Fibroblast of skin of right biceps (primary cell): ENCODE measurements around the gene MET.
"Not testable (repeated sequence)": the region's sequence is repeated elsewhere in the genome, so short reads cannot be mapped to it uniquely, and the experiment has no call there.

Source experiments
- DNase-seq: peaks from one replicate; pipeline ENCODE4 v3.0.0-alpha.2; 2013

The MET gene

DNA sequence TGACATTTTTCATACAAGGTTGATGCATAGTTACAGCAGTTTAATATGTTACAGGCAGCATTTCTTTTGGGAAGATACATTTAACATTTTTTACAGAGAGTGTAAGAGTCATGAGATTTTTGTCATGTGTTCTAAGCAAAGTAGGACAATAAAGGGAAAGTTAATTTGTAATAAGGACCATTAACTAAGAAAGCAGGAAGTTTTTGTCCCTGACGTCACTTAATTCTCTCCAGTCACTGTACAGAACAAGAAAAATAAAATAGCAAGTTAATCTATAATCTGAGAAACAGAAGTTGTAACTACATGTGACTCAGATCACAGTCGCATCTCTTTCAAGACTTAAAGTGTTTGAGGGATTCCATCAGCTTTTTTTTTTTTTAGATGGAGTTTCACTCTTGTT is 140.9 kb downstream of the MET start:
- peak; percentile 15 for DNase-seq

DNA sequence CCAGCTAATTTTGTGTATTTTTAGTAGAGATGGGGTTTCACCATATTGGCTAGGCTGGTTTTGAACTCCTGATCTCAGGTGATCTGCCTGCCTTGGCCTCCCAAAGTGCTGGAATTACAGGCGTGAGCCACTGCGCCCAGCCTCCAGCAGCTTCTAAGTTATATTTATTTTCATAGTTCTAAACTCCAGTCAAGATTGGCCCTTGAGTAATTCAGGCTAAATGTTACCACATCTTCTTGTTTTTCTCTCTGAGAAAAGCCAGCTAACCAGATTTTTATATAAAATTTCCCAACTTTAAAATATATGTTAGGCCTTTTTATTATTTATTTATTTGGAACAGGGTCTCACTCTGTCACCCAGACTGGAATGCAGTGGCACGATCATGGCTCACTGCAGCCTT is 141.4 kb downstream of the MET start:
- not testable (repeated sequence) for DNase-seq

DNA sequence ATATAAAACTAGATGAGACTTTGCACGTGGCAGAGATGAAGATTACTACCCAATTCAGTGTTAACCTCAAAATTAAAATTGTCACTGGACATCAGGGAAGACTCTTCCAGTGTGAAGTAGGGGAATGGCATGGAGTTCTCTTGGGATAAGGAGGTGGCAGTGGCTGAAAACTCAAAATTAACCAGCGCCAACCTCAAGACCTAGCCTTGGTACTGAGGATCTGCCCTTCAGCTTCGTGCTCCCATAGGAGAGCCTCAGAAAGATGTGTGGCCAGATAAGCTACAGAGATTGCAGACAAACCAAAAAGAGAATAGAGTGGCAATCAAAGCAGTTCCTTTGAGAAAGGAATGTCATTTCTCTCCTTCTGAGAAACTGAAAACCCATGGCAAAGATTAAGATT is 143.0 kb downstream of the MET start:
- no peak for DNase-seq

DNA sequence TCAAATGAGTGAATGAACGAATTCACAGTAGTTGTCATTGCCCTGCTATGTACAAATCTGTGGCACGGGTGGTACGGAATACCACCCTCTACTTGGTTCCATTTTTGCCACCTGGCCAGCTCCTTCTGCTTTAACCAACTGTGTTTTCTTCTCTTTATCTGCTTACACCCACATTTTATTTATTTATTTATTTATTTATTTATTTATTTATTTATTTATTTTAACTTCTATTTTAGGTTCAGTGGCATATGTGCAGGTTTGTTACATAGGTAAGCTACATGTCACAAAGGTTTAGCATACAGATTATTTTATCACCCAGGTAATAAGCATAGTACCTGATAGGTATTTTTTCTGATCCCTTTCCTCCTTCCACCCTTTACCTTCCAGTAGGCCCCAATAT is 148.2 kb downstream of the MET start:
- DNase-seq, result no peak

DNA sequence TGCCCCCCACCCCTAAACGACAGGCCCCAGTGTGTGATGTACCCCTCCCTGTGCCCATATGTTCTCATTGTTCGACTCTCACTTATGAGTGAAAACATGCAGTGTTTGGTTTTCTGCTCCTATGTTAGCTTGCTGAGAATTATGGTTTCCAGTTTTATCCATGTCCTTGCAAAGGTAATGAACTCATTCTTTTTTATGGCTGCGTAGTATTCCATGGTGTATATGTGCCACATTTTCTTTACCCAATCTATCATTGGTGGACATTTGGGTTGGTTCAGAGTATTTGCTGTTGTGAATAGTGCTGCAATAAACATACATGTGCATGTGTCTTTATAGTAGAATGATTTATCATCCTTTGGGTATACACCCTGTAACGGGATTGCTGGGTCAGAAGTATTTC is 149.7 kb downstream of the MET start:
- DNase-seq, result not testable (repeated sequence)

DNA sequence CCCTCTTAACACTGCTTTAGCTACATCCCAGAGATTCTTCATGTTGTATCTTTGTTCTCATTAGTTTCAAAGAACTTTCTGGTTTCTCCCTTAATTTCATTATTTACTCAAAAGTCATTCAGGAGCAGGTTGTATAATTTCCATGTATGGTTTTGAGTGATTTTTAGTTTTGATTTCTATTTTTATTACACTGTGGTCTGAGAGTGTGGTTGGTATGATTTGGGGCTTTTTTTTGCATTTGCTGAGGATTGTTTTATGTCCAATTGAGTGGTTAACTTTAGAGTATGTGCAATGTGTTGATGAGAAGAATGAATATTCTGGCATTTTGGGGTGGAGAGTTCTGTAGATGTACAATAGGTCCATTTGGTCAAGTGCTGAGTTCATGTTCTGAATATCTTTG is 152.5 kb downstream of the MET start:
- no peak for DNase-seq

DNA sequence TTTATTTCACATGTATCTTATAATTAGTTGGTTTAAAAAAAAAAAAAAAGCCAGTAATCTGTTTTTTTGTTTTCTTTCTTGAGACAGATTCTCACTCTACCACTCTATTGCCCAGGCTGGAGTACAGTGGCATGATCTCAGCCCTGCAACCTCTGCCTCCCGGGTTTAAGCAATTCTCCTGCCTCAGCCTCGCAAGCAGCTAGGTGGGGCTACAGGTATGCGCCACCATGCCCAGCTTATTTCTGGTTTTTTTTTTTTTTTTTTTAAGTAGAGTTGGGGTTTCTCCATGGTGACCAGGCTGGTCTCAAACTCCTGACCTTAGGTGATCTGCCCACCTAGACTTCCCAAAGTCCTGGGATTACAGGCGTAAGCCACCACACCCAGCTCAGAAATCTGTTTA is 156.3 kb downstream of the MET start:
- DNase-seq, result no peak

DNA sequence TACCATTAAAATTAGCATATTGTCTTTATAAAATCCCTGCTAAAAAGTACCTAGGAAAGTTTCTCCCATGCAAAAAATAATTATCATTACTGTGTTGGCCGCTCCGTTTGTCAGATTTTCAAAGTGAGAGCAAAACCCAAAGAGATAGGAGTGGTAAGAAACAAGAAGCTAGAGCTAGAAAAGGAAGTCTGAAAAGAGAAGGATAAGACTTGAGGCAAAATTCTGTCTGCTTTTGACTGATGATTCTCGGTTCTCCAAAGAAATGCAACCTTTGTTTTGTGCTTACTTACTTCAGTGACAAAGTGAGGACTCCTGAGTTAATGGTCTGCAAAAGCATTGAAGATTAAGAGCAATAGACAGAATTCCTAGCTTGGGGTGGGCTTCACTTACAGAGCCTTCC is 157.0 kb downstream of the MET start:
- DNase-seq, result no peak

DNA sequence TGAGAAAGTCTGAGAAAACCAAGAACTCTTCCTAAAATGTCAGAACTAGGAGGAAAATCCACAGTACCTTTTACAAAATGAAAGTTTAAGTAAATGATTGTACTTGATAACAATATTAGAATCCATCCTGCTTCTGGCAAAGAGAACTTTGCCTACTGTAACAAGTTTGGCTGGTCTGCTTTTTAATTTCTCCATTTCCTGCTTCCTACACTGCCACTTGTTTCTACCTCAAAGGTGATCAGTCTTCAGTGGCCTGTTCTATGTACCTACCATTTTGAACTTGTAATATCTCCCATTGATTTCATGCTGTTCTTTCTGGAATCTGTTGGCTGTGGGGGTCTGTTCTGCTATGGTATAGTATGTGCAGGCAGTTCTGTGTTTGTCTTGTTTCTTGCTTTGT is 157.5 kb downstream of the MET start:
- no peak for DNase-seq

DNA sequence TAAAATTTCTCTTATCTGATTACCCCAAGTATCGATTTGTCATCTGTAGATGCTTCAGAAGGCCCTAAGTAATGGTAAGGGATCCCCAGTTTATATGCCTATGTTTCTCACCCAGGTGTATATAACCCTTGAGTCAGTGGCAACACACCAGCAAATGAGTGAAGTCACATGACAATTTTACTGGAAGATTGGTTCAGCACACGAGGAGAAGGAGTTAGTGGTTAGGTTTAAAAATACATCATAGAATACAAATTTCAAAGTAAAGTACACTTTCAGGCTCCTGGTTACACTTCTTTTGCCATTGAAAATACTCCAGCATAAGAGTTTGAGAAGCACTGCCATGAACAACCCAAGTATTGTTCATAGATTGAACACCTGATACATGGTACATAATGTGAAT is 160.7 kb downstream of the MET start:
- no peak for DNase-seq

DNA sequence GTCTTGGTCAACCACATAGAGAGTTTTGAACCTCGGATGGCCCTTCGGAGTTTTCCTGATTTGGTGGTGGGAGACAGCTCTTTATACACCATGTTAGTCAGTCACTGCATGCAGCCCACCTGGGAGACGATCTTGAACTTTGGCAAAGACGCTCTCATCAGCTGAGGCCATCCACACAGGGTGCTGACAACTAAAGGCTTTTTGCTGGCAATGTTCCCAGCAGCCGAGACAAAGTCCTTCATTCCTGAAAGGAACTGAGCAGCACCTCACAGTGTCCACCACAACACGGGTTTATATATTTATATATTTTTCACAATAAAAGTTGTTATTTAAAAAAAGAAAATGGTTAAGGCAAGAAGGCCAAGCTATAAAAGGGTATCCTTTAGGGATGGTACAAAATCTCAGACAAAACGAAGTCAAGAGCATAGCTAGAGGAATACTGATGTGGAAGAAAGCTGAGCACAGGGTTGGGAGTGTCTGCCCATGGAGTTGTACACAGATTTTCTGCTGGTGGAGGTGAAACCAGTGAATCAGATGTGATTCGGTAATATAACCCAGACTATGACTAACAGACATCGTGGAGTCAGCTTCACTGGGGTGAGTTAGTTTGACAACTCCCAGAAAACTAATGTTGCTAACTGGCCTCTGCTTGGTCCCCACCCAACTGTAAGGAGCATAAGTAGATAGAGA is 163.0 kb downstream of the MET start:
- peak; percentile 47 for DNase-seq

DNA sequence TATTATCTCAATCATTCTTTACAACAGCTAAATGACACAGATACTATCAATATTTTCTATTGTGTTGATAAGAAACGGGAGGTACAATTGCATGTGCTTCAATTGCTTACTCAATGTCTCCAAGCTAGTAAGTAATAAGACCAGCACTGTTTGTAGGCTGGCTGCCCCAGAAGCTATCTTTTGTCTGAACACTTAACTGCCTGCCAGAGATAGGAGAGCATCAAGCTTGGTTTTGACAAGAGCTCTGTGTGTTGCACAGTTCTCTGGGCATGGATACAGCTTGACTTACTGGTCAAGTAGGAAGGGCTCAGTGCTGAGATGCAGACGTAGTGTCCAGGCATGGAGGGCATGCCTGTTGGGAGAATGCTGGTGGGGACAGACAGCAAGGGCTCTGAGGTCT is 164.1 kb downstream of the MET start:
- DNase-seq, result no peak

DNA sequence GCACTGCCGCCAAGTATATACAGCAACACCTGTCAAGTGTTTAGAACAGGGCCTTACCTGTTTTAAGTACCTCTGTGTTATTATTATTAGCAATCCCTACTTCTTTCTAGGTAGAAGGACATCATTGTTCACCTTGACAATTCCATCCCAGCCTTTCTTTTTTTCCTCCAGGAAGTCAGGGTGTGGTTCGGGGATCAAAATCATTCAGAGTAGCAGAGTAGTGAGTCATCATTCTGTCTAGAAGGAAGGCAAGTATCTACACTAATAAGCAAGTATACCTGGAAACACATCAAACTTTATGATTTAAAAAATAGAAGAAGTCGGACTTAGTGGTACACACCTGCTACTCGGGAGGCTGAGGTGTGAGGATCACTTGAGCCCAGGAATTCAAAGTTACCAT is 164.9 kb downstream of the MET start:
- DNase-seq, result no peak

DNA sequence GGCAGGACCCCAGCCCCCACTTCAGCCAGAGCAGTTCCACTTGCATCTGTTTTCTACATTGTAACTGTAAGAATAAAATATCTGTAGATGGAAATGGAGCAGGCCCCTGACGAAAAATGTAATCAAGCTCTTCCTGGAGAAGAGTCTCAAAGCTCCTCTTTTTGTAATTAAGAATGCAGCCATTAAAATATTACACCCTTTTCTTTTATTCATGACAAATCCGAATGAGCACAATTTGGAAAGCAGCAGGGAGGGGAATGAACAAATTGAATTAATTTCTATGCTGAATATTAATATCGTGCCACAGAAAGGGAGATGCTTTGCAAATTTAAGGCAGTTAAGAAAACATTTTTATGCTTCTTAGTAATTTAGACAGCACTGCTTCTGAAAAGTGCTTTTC is 165.6 kb downstream of the MET start:
- no peak for DNase-seq

DNA sequence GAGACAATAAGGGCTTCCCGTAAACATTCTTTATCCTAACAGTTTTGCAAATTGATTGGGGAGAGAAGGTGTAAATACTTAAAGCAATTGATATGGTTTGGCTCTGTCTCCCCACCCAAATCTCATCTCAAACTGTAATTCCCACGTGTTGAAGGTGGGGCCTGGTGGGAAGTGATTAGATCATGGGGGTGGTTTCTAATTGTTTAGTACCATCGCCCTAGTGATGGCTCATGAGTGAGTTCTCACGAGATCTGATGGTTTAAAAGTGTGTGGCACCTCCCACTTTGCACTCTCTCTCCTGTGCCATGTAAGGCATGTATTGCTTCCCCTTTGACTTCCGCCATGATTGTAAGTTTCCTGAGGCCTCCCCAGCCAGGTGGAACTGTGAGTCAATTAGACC is 168.3 kb downstream of the MET start:
- no peak for DNase-seq

DNA sequence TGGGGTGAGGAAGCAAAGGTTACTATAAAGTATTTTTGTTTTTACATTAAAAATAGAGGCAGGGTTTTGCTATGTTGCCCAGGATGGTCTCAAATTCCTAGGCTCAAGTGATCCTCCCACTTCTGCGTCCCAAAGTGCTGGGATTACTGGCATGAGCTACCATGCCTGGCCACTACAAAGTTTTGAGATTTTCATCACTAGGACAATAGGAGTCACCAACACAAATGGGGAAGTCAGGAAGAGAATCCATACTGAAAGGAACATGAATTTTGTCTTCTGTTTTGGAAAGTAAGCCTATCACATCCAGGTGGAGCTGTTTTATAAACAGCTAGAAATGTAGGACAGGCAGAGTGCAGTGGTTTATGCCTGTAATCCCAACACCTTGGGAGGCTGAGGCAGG is 170.4 kb downstream of the MET start:
- no peak for DNase-seq

DNA sequence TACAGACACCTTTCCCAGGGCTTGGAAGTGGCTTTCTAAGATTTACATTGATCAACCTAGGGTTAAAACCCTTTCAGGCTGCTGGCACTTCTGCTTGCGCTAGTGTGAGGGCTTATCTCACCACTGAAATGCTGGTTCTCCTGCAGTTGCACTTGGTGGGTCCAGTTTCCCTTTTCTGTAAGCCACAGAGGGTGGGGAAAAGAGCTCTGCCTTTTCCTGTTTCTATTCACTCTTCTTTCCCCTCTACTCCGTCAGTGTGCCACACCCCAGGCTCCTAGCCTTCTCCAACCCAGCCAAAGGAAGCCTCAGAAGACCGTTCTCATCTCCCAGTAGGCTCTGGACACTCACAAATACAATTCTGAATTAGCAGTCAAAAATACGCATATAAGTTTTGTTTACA is 171.4 kb downstream of the MET start:
- no peak for DNase-seq
